K562 (cell line): ENCODE results near the gene CEP41. TPM values are rescaled to one million over a fixed set of nuclear protein-coding genes. Genes with fewer than 3 reads are reported as not detected.
A peak's percentile ranks its signal among the peaks of the same experiment; 100 is the strongest.

Experiments used
- ARID4B ChIP-seq: sonication (generic); formaldehyde crosslinking; IDR thresholded peaks from 2 replicates; pipeline ENCODE4 v1.8.0; 2022; ENCODE audit warnings: mild to moderate bottlenecking, missing genetic modification reagents
- CBFB ChIP-seq: sonication (generic); formaldehyde crosslinking; IDR thresholded peaks from 2 replicates; pipeline ENCODE4 v1.4.0; 2020; ENCODE audit warnings: mild to moderate bottlenecking, missing genetic modification reagents
- CEBPG ChIP-seq, 3 experiments: fragments of 200-800 bp in 1 of 3; sonication (Bioruptor generic) in 1 of 3; sonication (generic) in 1 of 3; formaldehyde crosslinking in 1 of 3; IDR thresholded peaks in 2 of 3; conservative IDR thresholded peaks in 1 of 3; 2 replicates each; pipeline versions ENCODE4 v1.6.1 to v1.8.0; 2016 to 2022; ENCODE audit warnings: missing compliant biosample characterization in 2 of 3, missing genetic modification characterization in 2 of 3, mild to moderate bottlenecking in 1 of 3, missing genetic modification reagents in 1 of 3
- POLR2AphosphoS5 ChIP-seq: IDR thresholded peaks from 2 replicates; pipeline ENCODE4 v1.6.1; 2011; ENCODE audit warnings: mild to moderate bottlenecking, low read depth, low read length, moderate library complexity; ENCODE audit not compliant: control insufficient read depth, insufficient read depth
- PTRF ChIP-seq: fragments of 450-650 bp; IDR thresholded peaks from 2 replicates; pipeline ENCODE4 v1.6.1; 2016; ENCODE audit warnings: mild to moderate bottlenecking, missing genetic modification characterization, missing compliant biosample characterization
- RBM39 ChIP-seq: fragments of 200-400 bp; formaldehyde crosslinking; optimal IDR thresholded peaks from 2 replicates; pipeline ENCODE3; 2018; ENCODE audit warnings: low read depth, low read length
- REST ChIP-seq, 2 experiments: fragments of 450-650 bp; formaldehyde crosslinking in 1 of 2; IDR thresholded peaks; 2 replicates each; pipeline versions ENCODE4 v1.4.0 to v1.6.1; 2014 to 2020; ENCODE audit warnings: mild to moderate bottlenecking in 2 of 2, borderline replicate concordance in 1 of 2, low read depth in 1 of 2
- SPI1 ChIP-seq: IDR thresholded peaks from 2 replicates; pipeline ENCODE4 v1.6.1; 2011; ENCODE audit warnings: low read depth, low read length, control low read depth, borderline replicate concordance
- TEAD4 ChIP-seq, 2 experiments: sonication (generic) in 1 of 2; formaldehyde crosslinking in 1 of 2; IDR thresholded peaks; 2 replicates each; pipeline versions ENCODE4 v1.6.1 to v1.8.0; 2012 to 2022; ENCODE audit warnings: borderline replicate concordance in 1 of 2, inconsistent platforms in 1 of 2, low read length in 1 of 2, mild to moderate bottlenecking in 1 of 2, missing genetic modification reagents in 1 of 2
- TFAM ChIP-seq: fragments of 250-450 bp; sonication (Bioruptor Pico); conservative IDR thresholded peaks from 2 replicates; pipeline ENCODE4 v1.5.0; 2021; ENCODE audit warnings: mild to moderate bottlenecking, moderate library complexity
- ZBTB26 ChIP-seq: fragments of 450-650 bp; formaldehyde crosslinking; IDR thresholded peaks from 2 replicates; pipeline ENCODE4 v1.4.0; 2022; ENCODE audit warnings: missing genetic modification characterization
- polyA plus RNA-seq, 8 experiments: library from polyadenylated mRNA; depleted of rRNA in 4 of 8; stranded (reverse) in 5 of 8; unstranded in 3 of 8; fragments of >200 nt; fragmentation: Nextera tagmentation in 2 of 8; fragmentation: Illumina TruSeq in 1 of 8; extraction: Ambion mirVana in 2 of 8; extraction: Trizol in 1 of 8; gene quantifications; 2 replicates each; pipeline versions ENCODE4 v1.2.1 to v1.2.3, GENCODE V29; 2011 to 2014; ENCODE audit warnings: inconsistent platforms in 1 of 8, missing spikeins in 1 of 8
- total RNA-seq, 7 experiments: library from RNA; depleted of rRNA in 6 of 7; stranded (reverse); fragments of >200 nt in 6 of 7; fragmentation: Illumina TruSeq in 2 of 7; extraction: Trizol in 2 of 7; gene quantifications; 2 replicates each; pipeline versions ENCODE4 v1.2.1 to v1.2.3, GENCODE V29; 2011 to 2021; ENCODE audit warnings: low replicate concordance in 1 of 7

Gene CEP41
- total and polyA plus RNA-seq, 9 of the 15 experiments (the other 6 are each of a cell fraction or from before 2014, with no cell fraction given) = 1.5 to 15.5 (median 6.4) TPM

- no peak; the same call in 1 of the 2 replicates for TF ChIP-seq ARID4B (CRISPR knock-in tag)
- no peak for TF ChIP-seq CEBPG (CRISPR knock-in tag; IDR thresholded peaks at IDR 0.05)
- no peak for TF ChIP-seq CEBPG (tag; conservative IDR thresholded peaks at IDR 0.05 in 1 of 2, IDR thresholded peaks at IDR 0.05 in 1 of 2)
- no peak for TF ChIP-seq SPI1
- TF ChIP-seq TFAM = no peak
- no peak for TF ChIP-seq REST (IDR thresholded peaks at IDR 0.05; ENCODE audit: borderline replicate concordance)
- TF ChIP-seq REST (CRISPR knock-in tag; IDR thresholded peaks at IDR 0.05; ENCODE audit: low read depth) = no peak
- TF ChIP-seq CBFB (CRISPR knock-in tag) = no peak
- TF ChIP-seq ZBTB26 (CRISPR knock-in tag) = no peak
- TF ChIP-seq PTRF = no peak
- no peak for TF ChIP-seq RBM39
- TF ChIP-seq POLR2AphosphoS5 = 0 out of 2 replicates have a peak, but pooled peaks have one; percentile 38
- no peak for TF ChIP-seq TEAD4 (IDR thresholded peaks at IDR 0.05; ENCODE audit: low read length)
- no peak for TF ChIP-seq TEAD4 (CRISPR knock-in tag; IDR thresholded peaks at IDR 0.05; ENCODE audit: borderline replicate concordance)
Measured at GRCh38 chr7:130440527-130441365, at the start of gene CEP41 (continued).
